GM04503 (cell line): Measurements from ENCODE around the gene ALPP.
"Not testable (repeated sequence)": the region's sequence is repeated elsewhere in the genome, so short reads cannot be mapped to it uniquely, and the experiment has no call there.

ENCODE experiments used
- DNase-seq: peaks from one replicate; pipeline ENCODE4 v3.0.0-alpha.2; 2012; ENCODE audit warnings: low read depth

The ALPP gene

DNA sequence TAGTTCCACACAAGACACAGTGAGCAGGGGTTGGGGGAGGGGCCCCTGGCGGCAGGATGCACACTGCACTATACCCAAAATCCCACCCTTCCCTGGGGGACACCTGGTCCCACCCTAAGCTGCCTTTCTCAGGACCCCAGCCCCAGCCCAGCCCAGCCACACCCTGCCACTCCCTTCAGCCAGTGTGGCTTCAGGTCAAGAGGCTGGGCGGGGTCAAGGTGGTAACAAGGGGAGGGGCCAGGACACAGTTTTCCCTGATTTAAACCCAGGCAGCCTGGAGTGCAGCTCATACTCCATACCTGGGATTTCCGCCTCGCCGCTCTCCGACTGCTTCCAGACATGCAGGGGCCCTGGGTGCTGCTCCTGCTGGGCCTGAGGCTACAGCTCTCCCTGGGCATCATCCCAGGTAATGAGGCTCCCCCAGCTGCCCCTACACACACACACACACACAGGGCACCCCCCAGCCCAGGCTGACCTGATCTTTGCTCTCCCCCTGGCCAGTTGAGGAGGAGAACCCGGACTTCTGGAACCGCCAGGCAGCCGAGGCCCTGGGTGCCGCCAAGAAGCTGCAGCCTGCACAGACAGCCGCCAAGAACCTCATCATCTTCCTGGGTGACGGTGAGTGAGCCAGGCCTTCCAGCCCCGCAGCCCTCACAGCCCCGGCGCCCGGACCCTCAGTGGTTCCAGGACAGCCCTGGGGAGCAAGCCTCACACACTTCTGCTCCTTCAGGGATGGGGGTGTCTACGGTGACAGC lies 28.2 kb downstream of the ALPP start, which contains the start of gene ALPG:
Gene ALPG, plus strand, starts transcription at position 289 of the 755 bp plus-strand sequence. Its CDS starts 51 bp downstream, at position 340.
- no peak for DNase-seq

- DNase-seq, result not testable (repeated sequence)
These were observed 29.0 kb downstream of the ALPP start for GRCh38 chr2:232407428-232408150.

GRCh38 chr2:232408269-232408668 lies 29.7 kb downstream of the ALPP start:
- DNase-seq, result not testable (repeated sequence)

DNA sequence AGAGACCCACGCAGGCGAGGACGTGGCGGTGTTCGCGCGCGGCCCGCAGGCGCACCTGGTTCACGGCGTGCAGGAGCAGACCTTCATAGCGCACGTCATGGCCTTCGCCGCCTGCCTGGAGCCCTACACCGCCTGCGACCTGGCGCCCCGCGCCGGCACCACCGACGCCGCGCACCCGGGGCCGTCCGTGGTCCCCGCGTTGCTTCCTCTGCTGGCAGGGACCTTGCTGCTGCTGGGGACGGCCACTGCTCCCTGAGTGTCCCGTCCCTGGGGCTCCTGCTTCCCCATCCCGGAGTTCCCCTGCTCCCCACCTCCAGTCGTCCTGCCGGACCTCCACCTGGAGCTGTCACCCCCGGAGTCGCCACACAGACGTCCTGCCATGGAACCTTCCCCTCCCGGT lies 31.1 kb downstream of the ALPP start:
- DNase-seq, result not testable (repeated sequence)

GRCh38 chr2:232410238-232410900 lies 31.8 kb downstream of the ALPP start:
- DNase-seq, result no peak

GRCh38 chr2:232411901-232412629 lies 33.5 kb downstream of the ALPP start:
- no peak for DNase-seq

GRCh38 chr2:232412986-232413385 lies 34.4 kb downstream of the ALPP start:
- no peak for DNase-seq

DNA sequence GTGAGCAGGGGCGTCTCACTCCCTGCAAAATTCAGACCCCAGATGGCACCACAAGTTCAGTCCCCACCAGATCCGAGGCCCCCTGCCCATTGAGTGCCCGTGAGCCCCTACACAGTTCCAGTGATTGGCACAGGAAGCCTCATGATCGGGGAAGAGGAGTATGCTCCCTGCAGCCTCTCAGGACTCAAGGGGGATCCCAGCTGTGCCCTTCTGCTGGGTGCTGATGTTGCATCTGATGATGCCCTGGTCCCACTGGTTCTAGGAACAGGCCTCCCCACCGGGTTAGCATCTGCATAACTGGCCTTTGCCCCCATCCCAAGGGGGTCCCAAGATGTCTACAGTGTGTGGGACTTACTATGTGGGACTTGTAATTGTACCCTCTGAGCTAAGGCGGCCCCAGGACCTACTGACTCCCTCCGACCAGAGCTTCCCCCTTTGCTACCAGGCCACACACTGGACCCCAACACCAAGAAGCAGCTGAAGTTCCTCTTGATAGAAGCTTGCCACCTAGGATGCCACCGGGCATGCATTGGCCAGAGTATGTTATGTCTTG lies 36.7 kb downstream of the ALPP start:
- no peak for DNase-seq

- no peak for DNase-seq
These were observed 37.4 kb downstream of the ALPP start for GRCh38 chr2:232415736-232416520.

GRCh38 chr2:232416521-232417470 lies 38.2 kb downstream of the ALPP start:
- no peak for DNase-seq

- DNase-seq, result no peak
These were observed 38.9 kb downstream of the ALPP start for GRCh38 chr2:232417489-232417888.

DNA sequence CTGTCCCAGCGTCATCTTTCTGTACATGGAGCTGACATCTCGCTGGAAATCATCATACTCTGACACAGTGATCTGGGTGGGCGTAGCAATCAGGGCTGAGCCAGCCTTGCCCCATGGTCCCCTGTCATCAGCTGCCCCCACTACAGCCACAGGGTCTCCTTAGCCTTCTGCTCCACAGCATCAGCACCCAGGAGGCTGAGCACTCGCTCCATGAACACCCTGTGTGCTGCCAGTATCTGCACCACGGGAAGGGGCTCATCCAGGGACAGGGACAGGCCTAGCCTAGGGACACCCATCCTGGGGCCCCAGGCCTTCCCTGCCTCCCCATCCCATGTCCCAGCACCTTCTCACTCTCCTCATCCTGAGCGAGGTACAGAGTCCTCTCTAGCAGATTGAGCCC lies 39.5 kb downstream of the ALPP start:
- DNase-seq, result no peak

DNA sequence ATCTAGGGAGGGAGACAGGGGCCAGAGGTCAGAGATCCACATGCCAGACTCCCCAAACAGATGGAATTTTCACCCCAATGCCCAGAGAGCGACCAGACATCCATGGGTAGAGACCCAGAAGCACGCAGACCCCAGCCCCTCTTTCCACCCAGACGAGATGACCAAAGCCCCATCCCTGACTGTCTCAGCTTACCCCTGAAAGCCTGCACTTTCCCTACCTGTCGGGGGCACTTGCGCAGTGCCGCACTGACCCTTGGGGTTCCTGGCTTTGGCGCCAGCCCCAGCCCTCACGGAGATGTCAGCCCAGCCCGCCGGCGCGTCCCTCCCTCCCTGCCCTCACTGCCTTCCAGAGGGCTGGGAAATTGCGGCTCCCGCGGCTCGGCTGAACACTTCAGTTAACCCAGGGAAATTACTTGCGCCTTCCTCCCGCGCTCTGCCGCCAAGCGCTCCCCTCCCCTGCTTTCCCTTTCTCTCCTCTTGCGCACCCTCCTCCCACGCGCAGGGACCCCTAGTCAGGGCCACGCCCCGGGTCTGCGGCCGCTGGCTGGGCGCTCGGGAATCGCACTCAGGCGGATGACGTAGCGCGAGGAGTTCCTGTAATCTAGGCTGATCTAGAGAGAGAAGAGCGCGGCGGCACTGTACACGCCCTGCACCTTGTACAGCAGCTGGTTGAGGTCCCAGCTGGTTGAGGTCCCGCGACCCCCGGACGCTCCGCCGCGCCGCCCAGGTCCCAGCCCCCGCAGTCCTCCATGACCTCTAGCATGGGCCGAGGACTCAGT lies 40.1 kb downstream of the ALPP start:
- no peak for DNase-seq

DNA sequence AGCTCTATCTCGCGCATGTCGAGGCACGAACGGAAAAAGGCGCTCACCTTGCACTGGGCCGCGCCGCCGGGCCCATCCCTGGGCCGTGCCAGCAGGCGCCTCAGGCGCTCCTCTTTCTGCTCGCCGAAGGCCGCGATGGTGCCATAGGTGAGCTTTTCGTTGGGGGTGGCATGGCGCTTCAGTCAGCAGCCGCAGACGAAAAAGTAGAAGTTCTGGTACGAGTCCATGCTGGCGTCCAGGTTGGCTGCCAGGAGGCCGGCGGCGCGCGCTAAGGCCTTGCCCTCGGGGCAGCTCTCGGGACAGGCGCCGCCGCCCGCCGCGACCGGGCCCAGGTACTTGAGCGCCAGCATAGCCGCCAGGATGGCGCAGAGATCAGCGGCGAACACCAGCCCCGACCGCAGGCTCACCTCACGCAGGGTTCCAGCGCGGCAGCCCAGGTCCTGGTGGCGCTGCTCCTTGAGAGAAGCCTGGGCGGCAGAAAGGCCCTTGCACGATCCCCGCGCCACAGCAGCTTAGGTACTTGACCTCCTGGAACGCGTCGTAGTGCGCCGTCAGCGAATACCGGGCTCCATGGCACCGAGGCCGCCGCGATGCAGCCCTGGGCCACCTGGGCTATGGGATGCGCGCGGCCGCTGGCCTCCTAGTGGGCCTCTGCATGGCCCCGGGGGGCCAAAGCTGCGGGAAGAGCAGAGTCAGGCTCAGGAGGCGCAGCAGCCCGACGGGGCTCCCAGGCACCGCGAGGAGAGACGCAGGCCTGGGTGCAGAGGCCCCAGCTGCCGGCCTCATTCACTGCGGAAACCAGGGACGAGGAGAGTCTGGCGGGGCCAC lies 40.9 kb downstream of the ALPP start:
- no peak for DNase-seq

GRCh38 chr2:232420073-232420454 lies 41.5 kb downstream of the ALPP start:
- DNase-seq, result no peak

GRCh38 chr2:232420463-232421188 lies 42.1 kb downstream of the ALPP start:
- no peak for DNase-seq

DNA sequence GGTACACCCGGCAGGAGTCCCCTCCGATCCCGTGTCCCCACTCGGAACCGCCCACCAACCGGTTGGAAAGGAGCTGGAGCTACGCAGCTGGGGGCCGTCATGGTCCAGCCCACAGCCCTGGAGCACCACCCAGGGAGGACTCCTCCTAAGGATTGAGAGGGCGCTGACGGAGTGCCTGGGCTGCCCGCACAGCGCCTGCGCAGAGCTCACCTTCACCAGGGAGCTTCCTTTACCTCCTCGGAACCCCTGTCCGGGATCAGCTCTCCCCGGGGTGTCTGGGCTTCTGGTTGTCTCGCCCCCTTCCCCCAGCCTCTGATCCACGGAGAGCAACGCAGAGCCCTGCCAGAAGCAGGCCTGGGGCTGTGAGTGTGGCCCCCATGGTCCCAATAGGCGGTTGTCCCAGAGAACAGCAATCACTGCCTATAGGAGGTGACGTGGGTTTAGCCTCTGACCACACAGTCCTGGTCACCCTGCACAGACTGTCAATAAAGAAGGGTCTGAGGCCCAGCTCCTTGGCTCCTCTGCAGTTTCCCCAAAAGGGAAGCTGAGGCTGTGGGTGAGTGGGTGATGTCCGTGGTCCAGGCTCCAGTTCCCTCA lies 42.7 kb downstream of the ALPP start:
- no peak for DNase-seq
